CD14-positive monocyte (primary cell): ENCODE measurements around the gene FAM241B. TPM values are rescaled to one million over a fixed set of nuclear protein-coding genes. Genes with fewer than 3 reads are reported as not detected.

Experiments used
- DNase-seq, 3 donors: peaks; one replicate each; pipeline ENCODE4 v3.0.0-alpha.2; 2011 to 2022
- H2AFZ ChIP-seq: 2 replicates; pipeline ENCODE4 v1.6.0; 2012; ENCODE audit warnings: mild to moderate bottlenecking, low read depth, low read length, inconsistent platforms; ENCODE audit not compliant: insufficient read depth, poor library complexity, severe bottlenecking
- H3K27ac ChIP-seq, 2 donors: 1 replicate in 1 of 2; 2 replicates in 1 of 2; pipeline ENCODE4 v1.5.1; 2012 to 2013; ENCODE audit warnings: low read length in 2 of 2, control low read depth in 1 of 2, inconsistent platforms in 1 of 2, low read depth in 1 of 2, mild to moderate bottlenecking in 1 of 2
- H3K27me3 ChIP-seq, 2 donors: one replicate each; pipeline versions ENCODE4 v1.6.0 to v1.6.1; 2011 to 2013; ENCODE audit warnings: low read length in 2 of 2; ENCODE audit not compliant: control insufficient read depth in 2 of 2, insufficient read depth in 2 of 2
- H3K36me3 ChIP-seq, 2 donors: replicated peaks in 1 of 2; 1 replicate in 1 of 2; 2 replicates in 1 of 2; pipeline versions ENCODE4 v1.5.1 to v1.6.1; 2012 to 2013; ENCODE audit warnings: low read length in 2 of 2, control low read depth in 1 of 2, inconsistent platforms in 1 of 2, mild to moderate bottlenecking in 1 of 2; ENCODE audit not compliant: insufficient read depth in 2 of 2, control insufficient read depth in 1 of 2
- H3K4me1 ChIP-seq, 2 donors: 1 replicate in 1 of 2; 2 replicates in 1 of 2; pipeline versions ENCODE4 v1.5.1 to v1.6.1; 2012 to 2013; ENCODE audit warnings: low read length in 2 of 2, control low read depth in 1 of 2, inconsistent platforms in 1 of 2, mild to moderate bottlenecking in 1 of 2, moderate library complexity in 1 of 2; ENCODE audit not compliant: insufficient read depth in 2 of 2, control insufficient read depth in 1 of 2
- H3K4me2 ChIP-seq: replicated peaks from 2 replicates; pipeline ENCODE3; 2012; ENCODE audit warnings: low read length, moderate library complexity, mild to moderate bottlenecking; ENCODE audit not compliant: poor library complexity, severe bottlenecking; ENCODE audit errors: extremely low read depth
- H3K4me3 ChIP-seq, 3 experiments: fragments of 200-600 bp in 1 of 3; sonication (generic) in 1 of 3; replicated peaks in 1 of 3; 1 replicate in 2 of 3; 2 replicates in 1 of 3; pipeline ENCODE4 v1.5.1; 2011 to 2013; ENCODE audit warnings: low read length in 3 of 3, mild to moderate bottlenecking in 3 of 3, control low read depth in 2 of 3, low read depth in 2 of 3, inconsistent platforms in 1 of 3, moderate library complexity in 1 of 3
- H3K79me2 ChIP-seq: 2 replicates; pipeline ENCODE4 v1.6.0; 2012; ENCODE audit warnings: mild to moderate bottlenecking, control low read depth, inconsistent platforms, low read length, moderate library complexity; ENCODE audit not compliant: insufficient read depth
- H3K9ac ChIP-seq: 2 replicates; pipeline ENCODE4 v1.6.0; 2017; ENCODE audit warnings: low read length, mild to moderate bottlenecking; ENCODE audit not compliant: insufficient read depth, poor library complexity, severe bottlenecking
- H3K9me3 ChIP-seq, 2 donors: replicated peaks in 1 of 2; 1 replicate in 1 of 2; 2 replicates in 1 of 2; pipeline versions ENCODE4 v1.5.1 to v1.6.1; 2012 to 2013; ENCODE audit warnings: low read length in 2 of 2, control low read depth in 1 of 2; ENCODE audit not compliant: control insufficient read depth in 1 of 2, insufficient read depth in 1 of 2
- H4K20me1 ChIP-seq: 2 replicates; pipeline ENCODE4 v1.6.0; 2012; ENCODE audit warnings: mild to moderate bottlenecking, low read length, control low read depth, moderate library complexity; ENCODE audit not compliant: insufficient read depth
- H3K27ac Mint-ChIP-seq, 7 donors: one replicate each; pipeline ENCODE4 v1.8.0; 2020; ENCODE audit warnings: mild to moderate bottlenecking in 7 of 7, mixed read lengths in 7 of 7, moderate library complexity in 6 of 7, inconsistent platforms in 2 of 7
- H3K27me3 Mint-ChIP-seq, 3 donors: one replicate each; pipeline ENCODE4 v1.8.0; 2021 to 2022; ENCODE audit warnings: low read depth in 3 of 3, mild to moderate bottlenecking in 3 of 3, mixed read lengths in 3 of 3, moderate library complexity in 3 of 3, inconsistent platforms in 1 of 3
- H3K36me3 Mint-ChIP-seq, 2 donors: one replicate each; pipeline ENCODE4 v1.8.0; 2020; ENCODE audit warnings: mixed read lengths in 2 of 2, inconsistent platforms in 1 of 2, mild to moderate bottlenecking in 1 of 2
- H3K4me1 Mint-ChIP-seq: one replicate; pipeline ENCODE4 v1.8.0; 2020; ENCODE audit warnings: mild to moderate bottlenecking, mixed read lengths
- H3K4me3 Mint-ChIP-seq, 2 donors: one replicate each; pipeline ENCODE4 v1.8.0; 2020; ENCODE audit warnings: mild to moderate bottlenecking in 2 of 2, mixed read lengths in 2 of 2, moderate library complexity in 1 of 2
- H3K9me3 Mint-ChIP-seq, 7 donors: one replicate each; pipeline ENCODE4 v1.8.0; 2020 to 2022; ENCODE audit warnings: mixed read lengths in 7 of 7, mild to moderate bottlenecking in 6 of 7, moderate library complexity in 6 of 7, inconsistent platforms in 2 of 7
- WGBS: methylation state at CpG from one replicate; pipeline ENCODE4 v1.1.5; 2013; ENCODE audit warnings: missing lambda C conversion rate; ENCODE audit not compliant: insufficient coverage; 5-methylcytosine and 5-hydroxymethylcytosine counted together
- intact Hi-C, 2 donors: fragments of 100-400 bp; cut with micrococcal nuclease; formaldehyde crosslinking; loops; one replicate each; pipeline versions ENCODE4 v1.15.0 to v1.15.1; 2023
- polyA plus RNA-seq, 3 donors: library from polyadenylated mRNA; depleted of rRNA in 1 of 3; unstranded in 2 of 3; stranded (reverse) in 1 of 3; fragments of 300-500 nt in 2 of 3; fragments of >200 nt in 1 of 3; fragmentation: Illumina TruSeq in 2 of 3; gene quantifications; 1 replicate in 2 of 3; 2 replicates in 1 of 3; pipeline ENCODE4 v1.2.3, GENCODE V29; 2012 to 2021
- TF ChIP-seq, protein P1 (sequence below): fragments of 200-600 bp; IDR thresholded peaks from one replicate; pipeline ENCODE4 v1.8.0; 2022; ENCODE audit warnings: antibody characterized with exemption, mild to moderate bottlenecking

Gene FAM241B
- polyA plus RNA-seq, 3 donors = not detected

DNA sequence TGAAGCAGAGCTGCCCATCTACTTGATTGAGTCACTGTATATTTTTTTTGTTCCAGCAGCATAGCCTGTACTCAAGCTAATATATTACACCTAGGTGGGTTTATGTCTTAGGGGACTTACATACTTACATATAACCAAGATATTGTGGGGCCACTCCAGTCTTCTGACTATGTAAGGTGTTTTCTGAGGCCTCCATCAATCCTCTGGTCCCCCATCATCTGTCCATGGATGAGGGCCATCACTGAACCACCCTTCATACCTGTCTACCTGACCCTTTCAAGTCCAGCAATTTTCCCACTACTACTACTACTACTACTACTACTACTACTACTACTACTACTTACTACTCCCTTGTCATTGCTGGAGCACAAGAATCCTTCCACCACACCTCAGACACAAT lies 3.2 kb upstream of the FAM241B start:
- Histone ChIP-seq H3K27ac (no peak overlapping the region), H3K4me3 (no peak overlapping the region), H3K9me3 (peaks cover 7 to 19% of the 10 kb centered on the region in 2 donors), H3K79me2 (no peaks in the 10 kb centered on the region), H3K4me1 (peaks cover 0 to 8% of the 10 kb centered on the region in 2 donors), H4K20me1 (no peaks in the 10 kb centered on the region), H3K27me3 (peaks cover 9 to 24% of the 10 kb centered on the region in 2 donors), H3K36me3 (no peaks in the 10 kb centered on the region), H3K4me2 (no peak overlapping the region), H3K9ac (no peak overlapping the region), H2AFZ (no peak overlapping the region)
- Mint-ChIP-seq H3K9me3 (peaks cover 7 to 19% (median 13%) of the 10 kb centered on the region in 7 donors), H3K4me1 (peaks cover 5% of the 10 kb centered on the region), H3K27ac (no peak overlapping the region), H3K4me3 (no peak overlapping the region), H3K36me3 (no peaks in the 10 kb centered on the region), H3K27me3 (peaks cover 22 to 33% (median 26%) of the 10 kb centered on the region in 3 donors)
- TF ChIP-seq, protein P1, sequence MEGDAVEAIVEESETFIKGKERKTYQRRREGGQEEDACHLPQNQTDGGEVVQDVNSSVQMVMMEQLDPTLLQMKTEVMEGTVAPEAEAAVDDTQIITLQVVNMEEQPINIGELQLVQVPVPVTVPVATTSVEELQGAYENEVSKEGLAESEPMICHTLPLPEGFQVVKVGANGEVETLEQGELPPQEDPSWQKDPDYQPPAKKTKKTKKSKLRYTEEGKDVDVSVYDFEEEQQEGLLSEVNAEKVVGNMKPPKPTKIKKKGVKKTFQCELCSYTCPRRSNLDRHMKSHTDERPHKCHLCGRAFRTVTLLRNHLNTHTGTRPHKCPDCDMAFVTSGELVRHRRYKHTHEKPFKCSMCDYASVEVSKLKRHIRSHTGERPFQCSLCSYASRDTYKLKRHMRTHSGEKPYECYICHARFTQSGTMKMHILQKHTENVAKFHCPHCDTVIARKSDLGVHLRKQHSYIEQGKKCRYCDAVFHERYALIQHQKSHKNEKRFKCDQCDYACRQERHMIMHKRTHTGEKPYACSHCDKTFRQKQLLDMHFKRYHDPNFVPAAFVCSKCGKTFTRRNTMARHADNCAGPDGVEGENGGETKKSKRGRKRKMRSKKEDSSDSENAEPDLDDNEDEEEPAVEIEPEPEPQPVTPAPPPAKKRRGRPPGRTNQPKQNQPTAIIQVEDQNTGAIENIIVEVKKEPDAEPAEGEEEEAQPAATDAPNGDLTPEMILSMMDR = no peak
- intact Hi-C loops = no loop called here
- DNase-seq = no peak

DNA sequence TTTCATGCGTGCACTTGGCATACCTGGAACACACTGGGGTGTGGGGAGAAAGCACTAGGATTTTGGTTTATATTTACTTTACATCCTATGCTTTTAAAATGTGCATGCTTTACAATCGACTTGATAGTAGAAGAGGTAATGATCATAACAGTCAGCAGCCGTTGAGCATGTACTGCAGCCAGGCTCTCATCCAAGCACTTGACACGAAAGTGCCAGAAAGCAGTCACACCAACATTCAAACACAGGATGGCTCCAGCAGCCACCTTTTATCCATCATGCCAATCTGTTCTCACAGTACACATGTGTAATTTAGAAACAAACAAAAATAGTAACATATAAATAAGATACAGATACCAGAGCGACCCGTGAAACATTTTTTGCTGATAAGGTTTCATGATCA lies 1.2 kb upstream of the FAM241B start:
- peaks cover 5% of the 10 kb centered on the region for H3K4me1 Mint-ChIP-seq
- peaks cover under 1 to 12% (median 6%) of the 10 kb centered on the region in 7 donors for H3K9me3 Mint-ChIP-seq
- Histone ChIP-seq H2AFZ (no peak overlapping the region), H3K4me2 (no peak overlapping the region), H4K20me1 (no peaks in the 10 kb centered on the region), H3K27ac (no peak overlapping the region), H3K4me1 (peaks cover 0 to 8% of the 10 kb centered on the region in 2 donors), H3K79me2 (no peaks in the 10 kb centered on the region), H3K36me3 (no peaks in the 10 kb centered on the region), H3K4me3 (no peak overlapping the region), H3K9ac (no peak overlapping the region), H3K9me3 (peaks cover 0 to 8% of the 10 kb centered on the region in 2 donors), H3K27me3 (peaks cover 9 to 24% of the 10 kb centered on the region in 2 donors)
- intact Hi-C loops = no loop called here
- no peak for DNase-seq
- H3K36me3 Mint-ChIP-seq = no peaks in the 10 kb centered on the region
- WGBS = 87% methylated on average over 3 of the region's 6 CpGs
- TF ChIP-seq, protein P1 = no peak
- H3K27me3 Mint-ChIP-seq = peaks cover 24 to 35% (median 31%) of the 10 kb centered on the region in 3 donors
- H3K4me3 Mint-ChIP-seq = no peak overlapping the region
- H3K27ac Mint-ChIP-seq = peak overlapping the region in 1 of 7 donors; percentile 51
